ENCODE results near the gene MYO1A.

DNA sequence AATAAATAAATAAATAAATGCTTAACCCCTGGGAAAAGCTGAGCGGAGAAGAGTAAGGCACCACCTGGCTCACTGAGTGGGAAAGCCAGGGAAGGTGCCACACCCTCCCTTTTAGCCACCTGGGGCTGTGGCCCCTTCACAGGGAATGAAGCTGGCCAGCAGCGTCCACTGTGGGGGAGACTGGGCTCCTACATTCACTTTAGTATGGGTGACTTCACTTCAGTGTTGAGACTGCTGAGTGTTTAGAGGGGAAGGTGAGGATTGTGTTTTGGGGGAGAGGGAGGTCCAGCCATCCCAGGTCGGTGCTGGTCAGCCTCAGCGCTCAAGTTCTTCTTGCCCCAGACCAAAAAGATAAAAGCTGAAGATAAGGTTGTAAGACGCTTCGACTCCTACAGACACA lies 40.6 kb upstream of the MYO1A start:
- TF ChIP-seq, protein P1, sequence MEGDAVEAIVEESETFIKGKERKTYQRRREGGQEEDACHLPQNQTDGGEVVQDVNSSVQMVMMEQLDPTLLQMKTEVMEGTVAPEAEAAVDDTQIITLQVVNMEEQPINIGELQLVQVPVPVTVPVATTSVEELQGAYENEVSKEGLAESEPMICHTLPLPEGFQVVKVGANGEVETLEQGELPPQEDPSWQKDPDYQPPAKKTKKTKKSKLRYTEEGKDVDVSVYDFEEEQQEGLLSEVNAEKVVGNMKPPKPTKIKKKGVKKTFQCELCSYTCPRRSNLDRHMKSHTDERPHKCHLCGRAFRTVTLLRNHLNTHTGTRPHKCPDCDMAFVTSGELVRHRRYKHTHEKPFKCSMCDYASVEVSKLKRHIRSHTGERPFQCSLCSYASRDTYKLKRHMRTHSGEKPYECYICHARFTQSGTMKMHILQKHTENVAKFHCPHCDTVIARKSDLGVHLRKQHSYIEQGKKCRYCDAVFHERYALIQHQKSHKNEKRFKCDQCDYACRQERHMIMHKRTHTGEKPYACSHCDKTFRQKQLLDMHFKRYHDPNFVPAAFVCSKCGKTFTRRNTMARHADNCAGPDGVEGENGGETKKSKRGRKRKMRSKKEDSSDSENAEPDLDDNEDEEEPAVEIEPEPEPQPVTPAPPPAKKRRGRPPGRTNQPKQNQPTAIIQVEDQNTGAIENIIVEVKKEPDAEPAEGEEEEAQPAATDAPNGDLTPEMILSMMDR (conservative IDR thresholded peaks at IDR 0.05 in 1 of 2, IDR thresholded peaks at IDR 0.05 in 1 of 2; ENCODE audit: extremely low read depth in 1 of 2, insufficient read depth in 1 of 2, low read depth in 1 of 2, low read length in 2 of 2) = no peak
- TF ChIP-seq EZH2 (IDR thresholded peaks at IDR 0.05; ENCODE audit: borderline replicate concordance, low read length) = no peak
